OCI-LY1 (cell line): Measurements from ENCODE around the gene SYNE1.

Experiments used
- H2AFZ ChIP-seq: fragments of 200-600 bp; sonication (generic), shearing (Covaris generic); 2 replicates; pipeline ENCODE4 v1.6.0; 2014; ENCODE audit warnings: antibody characterized with exemption, mild to moderate bottlenecking, low read length
- H3F3A ChIP-seq: fragments of 200-600 bp; sonication (generic), shearing (Covaris generic); 2 replicates; pipeline ENCODE4 v1.6.0; 2014; ENCODE audit warnings: mild to moderate bottlenecking, antibody characterized with exemption, low read length, moderate library complexity; ENCODE audit not compliant: insufficient read depth
- H3K27ac ChIP-seq: fragments of 200-600 bp; sonication (generic); 2 replicates; pipeline ENCODE4 v1.5.1; 2014; ENCODE audit warnings: low read length, mixed run types, mild to moderate bottlenecking, low read depth; ENCODE audit not compliant: poor library complexity, severe bottlenecking
- H3K27me3 ChIP-seq: fragments of 200-600 bp; sonication (generic); 2 replicates; pipeline ENCODE4 v1.6.0; 2014; ENCODE audit warnings: antibody characterized with exemption, mild to moderate bottlenecking, low read length, moderate library complexity; ENCODE audit not compliant: insufficient read depth
- H3K36me3 ChIP-seq: fragments of 200-600 bp; sonication (generic); 2 replicates; pipeline ENCODE4 v1.6.1; 2014; ENCODE audit warnings: mild to moderate bottlenecking, antibody characterized with exemption, low read length, moderate library complexity, mixed read lengths; ENCODE audit not compliant: insufficient read depth
- H3K4me1 ChIP-seq: fragments of 200-600 bp; sonication (generic); 2 replicates; pipeline ENCODE4 v1.5.1; 2014; ENCODE audit warnings: mild to moderate bottlenecking, low read length, moderate library complexity; ENCODE audit not compliant: insufficient read depth, severe bottlenecking
- H3K4me2 ChIP-seq: fragments of 200-600 bp; sonication (generic), shearing (Covaris generic); 2 replicates; pipeline ENCODE4 v1.6.1; 2014; ENCODE audit warnings: low read length
- H3K4me3 ChIP-seq: fragments of 200-600 bp; sonication (generic); 2 replicates; pipeline ENCODE4 v1.5.1; 2014; ENCODE audit warnings: low read length, low read depth, mild to moderate bottlenecking, mixed read lengths; ENCODE audit not compliant: poor library complexity, severe bottlenecking
- H3K79me2 ChIP-seq: fragments of 200-600 bp; shearing (Covaris generic); 2 replicates; pipeline ENCODE4 v1.6.1; 2016; ENCODE audit warnings: mixed run types, low read length, mixed read lengths; ENCODE audit not compliant: insufficient read depth
- H3K9ac ChIP-seq: fragments of 200-600 bp; sonication (generic), shearing (Covaris generic); 2 replicates; pipeline ENCODE4 v1.6.1; 2014; ENCODE audit warnings: mild to moderate bottlenecking, low read length, mixed read lengths
- H3K9me2 ChIP-seq: fragments of 200-600 bp; sonication (generic), shearing (Covaris generic); 2 replicates; pipeline ENCODE4 v1.6.1; 2014; ENCODE audit warnings: low read depth, mild to moderate bottlenecking, low read length, mixed read lengths
- H3K9me3 ChIP-seq: fragments of 200-600 bp; shearing (Covaris generic); 2 replicates; pipeline ENCODE4 v1.6.1; 2014; ENCODE audit warnings: low read length, mixed read lengths
- H4K20me1 ChIP-seq: fragments of 200-600 bp; sonication (generic), shearing (Covaris generic); 2 replicates; pipeline ENCODE4 v1.6.0; 2016; ENCODE audit warnings: mild to moderate bottlenecking, low read length; ENCODE audit not compliant: insufficient read depth
- CTCF ChIP-seq: fragments of 200-600 bp; sonication (generic), shearing (Covaris generic); IDR thresholded peaks from 2 replicates; pipeline ENCODE4 v1.5.1; 2017; ENCODE audit warnings: mild to moderate bottlenecking, antibody characterized with exemption, low read length, moderate library complexity, mixed read lengths
- EZH2 ChIP-seq: fragments of 200-600 bp; sonication (generic), shearing (Covaris generic); IDR thresholded peaks from 2 replicates; pipeline ENCODE4 v1.8.0; 2017; ENCODE audit warnings: borderline replicate concordance, mixed run types, mild to moderate bottlenecking, antibody characterized with exemption, low read length, moderate library complexity, mixed read lengths

Gene SYNE1

GRCh38 chr6:152170313-152170701 lies 466.9 kb downstream of the SYNE1 start:
- H3K36me3 ChIP-seq = peaks cover 56% of the 10 kb centered on the region
- H3K27me3 ChIP-seq = no peaks in the 10 kb centered on the region
- no peak overlapping the region for H2AFZ ChIP-seq
- H3K4me3 ChIP-seq = no peak overlapping the region
- H4K20me1 ChIP-seq = no peaks in the 10 kb centered on the region
- TF ChIP-seq EZH2 (no peak), CTCF (no peak)
- peaks cover 26% of the 10 kb centered on the region for H3K4me1 ChIP-seq
- no peak overlapping the region for H3K27ac ChIP-seq
- no peak overlapping the region for H3K4me2 ChIP-seq
- H3K9me2 ChIP-seq = no peaks in the 10 kb centered on the region
- no peaks in the 10 kb centered on the region for H3K79me2 ChIP-seq
- no peaks in the 10 kb centered on the region for H3F3A ChIP-seq
- no peaks in the 10 kb centered on the region for H3K9me3 ChIP-seq
- H3K9ac ChIP-seq = no peak overlapping the region

- Histone ChIP-seq H3K27ac (peak overlapping the region; percentile 68), H2AFZ (no peak overlapping the region), H4K20me1 (no peaks in the 10 kb centered on the region), H3K4me3 (peak overlapping the region; percentile 33), H3K4me2 (peak overlapping the region; percentile 58), H3K27me3 (no peaks in the 10 kb centered on the region), H3K79me2 (no peaks in the 10 kb centered on the region), H3K9me2 (no peaks in the 10 kb centered on the region), H3K9me3 (no peaks in the 10 kb centered on the region), H3K36me3 (peaks cover 55% of the 10 kb centered on the region), H3F3A (no peaks in the 10 kb centered on the region), H3K4me1 (peaks cover 26% of the 10 kb centered on the region), H3K9ac (peak overlapping the region; percentile 16; the same call in 1 of the 2 replicates)
- TF ChIP-seq EZH2 (no peak), CTCF (no peak)
Observed at GRCh38 chr6:152167641-152168603, 469.2 kb downstream of the SYNE1 start.

GRCh38 chr6:152166897-152167296 lies 470.3 kb downstream of the SYNE1 start:
- Histone ChIP-seq H3K36me3 (peaks cover 55% of the 10 kb centered on the region), H3K4me3 (no peak overlapping the region), H3K4me1 (peaks cover 26% of the 10 kb centered on the region), H3F3A (no peaks in the 10 kb centered on the region), H3K9me3 (no peaks in the 10 kb centered on the region), H4K20me1 (no peaks in the 10 kb centered on the region), H3K27ac (peak overlapping the region; percentile 45), H3K79me2 (no peaks in the 10 kb centered on the region), H2AFZ (no peak overlapping the region), H3K27me3 (no peaks in the 10 kb centered on the region), H3K4me2 (no peak overlapping the region; the same call in 1 of the 2 replicates), H3K9ac (no peak overlapping the region), H3K9me2 (no peaks in the 10 kb centered on the region)
- no peak for TF ChIP-seq CTCF
- TF ChIP-seq EZH2 = no peak
